Measurements from ENCODE around the gene EXD3. TPM values are rescaled to one million over a fixed set of nuclear protein-coding genes. Genes with fewer than 3 reads are reported as not detected.

EXD3 gene
- polyA plus RNA-seq, 2 of the 4 experiments (the other 2 are of a cell fraction), result 3.4 to 4.5 TPM

- Histone ChIP-seq H3K4me2 (peak within 1 kb of the TSS; percentile 97), H3K27ac (peak within 1 kb of the TSS; percentile 94 to 96), H3K4me1 (peaks cover 35% of the 10 kb centered on the region), H3K9me3 (no peaks in the 10 kb centered on the region), H3K4me3 (peak within 1 kb of the TSS; percentile 72)
- CTCF ChIA-PET, result interaction anchor here (0.7 to 2.8 kb wide), 14 partner anchors 9 to 281 kb away, joined by 3 to 16 read pairs (median 4); partner anchors contain the start of genes EXD3, NOXA1, NRARP and RNF224
- DNase-seq (ENCODE audit: low read depth in 1 of 2, low spot score in 1 of 2), result peak; percentile 89 to 92
- under 1% methylated on average over 20 of the region's 25 CpGs for WGBS (ENCODE audit: missing lambda C conversion rate)
- no peak for FAIRE-seq
- POLR2A ChIA-PET, result interaction anchor here (0.5 to 2.2 kb wide), 7 partner anchors 16 to 341 kb away, joined by 3 to 29 read pairs (median 4); partner anchors contain the start of genes EHMT1, NRARP and TUBB4B
- ATAC-seq, result peak; percentile 79 to 89
- TF ChIP-seq RARB (CRISPR knock-in tag; IDR thresholded peaks at IDR 0.05), result no peak
- TF ChIP-seq ZFP36 (IDR thresholded peaks at IDR 0.05; ENCODE audit: borderline replicate concordance, partially characterized antibody), result no peak
- peak; percentile 49; the same call in 1 of the 3 replicates for TF ChIP-seq BCL3 (IDR thresholded peaks at IDR 0.05)
- TF ChIP-seq CEBPB (IDR thresholded peaks at IDR 0.05), result no peak
- no peak for TF ChIP-seq JUNB (IDR thresholded peaks at IDR 0.05)
- TF ChIP-seq FOSL2 (IDR thresholded peaks at IDR 0.05), result no peak
- TF ChIP-seq FOSL2 (CRISPR knock-in tag; IDR thresholded peaks at IDR 0.05), result peak; percentile 80
- no peak for TF ChIP-seq ZSCAN20 (CRISPR knock-in tag; IDR thresholded peaks at IDR 0.05)
- TF ChIP-seq PHF8 (IDR thresholded peaks at IDR 0.05; ENCODE audit: borderline replicate concordance, low read depth), result no peak
- peak; percentile 24; the same call in 1 of the 2 replicates for TF ChIP-seq MAX (IDR thresholded peaks at IDR 0.05)
- no peak for TF ChIP-seq CBX8 (IDR thresholded peaks at IDR 0.05)
- no peak for TF ChIP-seq HEYL (CRISPR knock-in tag; IDR thresholded peaks at IDR 0.05)
- no peak for TF ChIP-seq ZNF302 (CRISPR knock-in tag; IDR thresholded peaks at IDR 0.05)
- TF ChIP-seq REST (IDR thresholded peaks at IDR 0.05), result no peak
- no peak for TF ChIP-seq NFE2L2 (conservative IDR thresholded peaks at IDR 0.05; ENCODE audit: low read length)
- no peak for TF ChIP-seq SMC3 (IDR thresholded peaks at IDR 0.05)
- no peak for TF ChIP-seq FOSB (CRISPR knock-in tag; IDR thresholded peaks at IDR 0.05)
- TF ChIP-seq HOXA7 (CRISPR knock-in tag; IDR thresholded peaks at IDR 0.05), result no peak
- no peak for TF ChIP-seq SREBF2 (IDR thresholded peaks at IDR 0.05)
- TF ChIP-seq EP300 (IDR thresholded peaks at IDR 0.05), result peak in 1 of 2 experiments; percentile 15; a peak in 1 of 5 replicates
- no peak for TF ChIP-seq ATOH8 (CRISPR knock-in tag; IDR thresholded peaks at IDR 0.05; ENCODE audit: low read depth)
- TF ChIP-seq HMGXB4 (CRISPR knock-in tag; IDR thresholded peaks at IDR 0.05; ENCODE audit: borderline replicate concordance), result no peak
- no peak for TF ChIP-seq CHD2 (IDR thresholded peaks at IDR 0.05; ENCODE audit: low read length, partially characterized antibody)
- TF ChIP-seq KDM5A (IDR thresholded peaks at IDR 0.05), result no peak
- TF ChIP-seq EHF (CRISPR knock-in tag; IDR thresholded peaks at IDR 0.05), result no peak
- TF ChIP-seq POLR2AphosphoS2 (conservative IDR thresholded peaks at IDR 0.05; ENCODE audit: low read length), result no peak
- no peak for TF ChIP-seq ESRRA (IDR thresholded peaks at IDR 0.05; ENCODE audit: borderline replicate concordance, low read length)
- TF ChIP-seq HES2 (IDR thresholded peaks at IDR 0.05), result no peak
- TF ChIP-seq KDM1A (IDR thresholded peaks at IDR 0.05; ENCODE audit: low read depth), result no peak
- TF ChIP-seq GATA3 (IDR thresholded peaks at IDR 0.05; ENCODE audit: borderline replicate concordance), result peak; percentile 27; the same call in 1 of the 2 replicates
- 0 out of 2 replicates have a peak, but pooled peaks have one; percentile 20 for TF ChIP-seq RFX5 (IDR thresholded peaks at IDR 0.05)
- peak; percentile 33; the same call in 1 of the 3 replicates for TF ChIP-seq CTCF (IDR thresholded peaks at IDR 0.05)
Observed at GRCh38 chr9:137277329-137278041, 145.5 kb downstream of the EXD3 start, which contains the start of gene TOR4A. Gene TOR4A (plus strand): TSS chr9:137277726. CDS start chr9:137278690, 964 bp downstream.
